GM23338 (cell line): ENCODE results near the gene CPNE4. TPM values are rescaled to one million over a fixed set of nuclear protein-coding genes. Genes with fewer than 3 reads are reported as not detected.

ENCODE experiments used
- ATAC-seq: fragments of 200-7000 bp; cut with Tn5 transposase; 3 replicates; pipeline ENCODE4 v1.9.1; 2020
- DNase-seq: peaks from one replicate; pipeline ENCODE4 v3.0.0-alpha.2; 2015; ENCODE audit warnings: low spot score
- H2AFZ ChIP-seq: fragments of 200-600 bp; sonication (generic); 2 replicates; pipeline ENCODE4 v1.8.0; 2016; ENCODE audit warnings: antibody characterized with exemption, mild to moderate bottlenecking, moderate library complexity
- H3F3A ChIP-seq: fragments of 200-600 bp; sonication (generic); replicated peaks from 2 replicates; pipeline ENCODE4 v1.8.0; 2017; ENCODE audit warnings: antibody characterized with exemption, mixed run types, low read depth
- H3K27ac ChIP-seq: fragments of 200-600 bp; sonication (generic); 2 replicates; pipeline ENCODE4 v1.6.1; 2016; ENCODE audit warnings: low read depth
- H3K27me3 ChIP-seq: fragments of 200-600 bp; sonication (generic); 2 replicates; pipeline ENCODE4 v1.8.0; 2016; ENCODE audit warnings: mild to moderate bottlenecking, mixed run types, moderate library complexity; ENCODE audit not compliant: insufficient read depth
- H3K36me3 ChIP-seq: fragments of 200-600 bp; sonication (generic); 2 replicates; pipeline ENCODE4 v1.8.0; 2016; ENCODE audit warnings: mild to moderate bottlenecking; ENCODE audit not compliant: insufficient read depth
- H3K4me1 ChIP-seq: fragments of 200-600 bp; sonication (generic); 2 replicates; pipeline ENCODE4 v1.8.0; 2016; ENCODE audit warnings: mild to moderate bottlenecking, moderate library complexity; ENCODE audit not compliant: insufficient read depth
- H3K4me2 ChIP-seq: fragments of 200-600 bp; sonication (generic); 2 replicates; pipeline ENCODE4 v1.7.1; 2017; ENCODE audit warnings: mixed run types
- H3K4me3 ChIP-seq: fragments of 200-600 bp; sonication (generic); 2 replicates; pipeline ENCODE4 v1.6.1; 2016; ENCODE audit warnings: mixed run types
- H3K79me2 ChIP-seq: fragments of 200-600 bp; sonication (generic); replicated peaks from 2 replicates; pipeline ENCODE4 v1.8.0; 2017; ENCODE audit warnings: mild to moderate bottlenecking; ENCODE audit not compliant: insufficient read depth
- H3K9me2 ChIP-seq: fragments of 200-600 bp; sonication (generic); 2 replicates; pipeline ENCODE4 v1.8.0; 2017; ENCODE audit not compliant: insufficient read depth
- H4K20me1 ChIP-seq: fragments of 200-600 bp; sonication (generic); replicated peaks from 2 replicates; pipeline ENCODE4 v1.8.0; 2017; ENCODE audit warnings: mild to moderate bottlenecking; ENCODE audit not compliant: insufficient read depth
- H3K27ac Mint-ChIP-seq: 2 replicates; pipeline ENCODE4 v1.8.0; 2020; ENCODE audit warnings: inconsistent platforms, mild to moderate bottlenecking, moderate library complexity, mixed read lengths
- H3K27me3 Mint-ChIP-seq: 3 replicates; pipeline ENCODE4 v1.8.0; 2022; ENCODE audit warnings: low read depth, mild to moderate bottlenecking, moderate library complexity, mixed read lengths, inconsistent platforms; ENCODE audit not compliant: insufficient read depth, poor library complexity
- H3K36me3 Mint-ChIP-seq: 3 replicates; pipeline ENCODE4 v1.8.0; 2021; ENCODE audit warnings: low read depth, mild to moderate bottlenecking, inconsistent platforms, moderate library complexity, mixed read lengths
- H3K4me1 Mint-ChIP-seq: 3 replicates; pipeline ENCODE4 v1.8.0; 2020; ENCODE audit warnings: mild to moderate bottlenecking, inconsistent platforms, mixed read lengths
- H3K4me3 Mint-ChIP-seq: 3 replicates; pipeline ENCODE4 v1.8.0; 2021; ENCODE audit warnings: moderate library complexity, mild to moderate bottlenecking, inconsistent platforms, mixed read lengths
- H3K9me3 Mint-ChIP-seq: 3 replicates; pipeline ENCODE4 v1.8.0; 2020; ENCODE audit warnings: moderate library complexity, mild to moderate bottlenecking, inconsistent platforms, mixed read lengths
- CTCF ChIP-seq, 2 experiments: fragments of 200-600 bp in 1 of 2; sonication (generic) in 1 of 2; conservative IDR thresholded peaks; 2 replicates each; pipeline versions ENCODE4 v1.5.1 to v1.6.1; 2016 to 2017; ENCODE audit warnings: antibody characterized with exemption in 2 of 2, low read depth in 2 of 2, mild to moderate bottlenecking in 2 of 2, moderate library complexity in 1 of 2
- ETS1 ChIP-seq: IDR thresholded peaks from 2 replicates; pipeline ENCODE4 v1.6.1; 2016; ENCODE audit warnings: antibody characterized with exemption
- EZH2 ChIP-seq: fragments of 200-600 bp; sonication (generic); IDR thresholded peaks from one replicate; pipeline ENCODE4 v1.8.0; 2017; ENCODE audit warnings: antibody characterized with exemption, mild to moderate bottlenecking, low read depth; ENCODE audit not compliant: unreplicated experiment
- EZH2phosphoT487 ChIP-seq: fragments of 200-600 bp; sonication (generic); IDR thresholded peaks from one replicate; pipeline ENCODE4 v1.8.1; 2018; ENCODE audit warnings: antibody characterized with exemption; ENCODE audit not compliant: unreplicated experiment
- JUNB ChIP-seq: IDR thresholded peaks from one replicate; pipeline ENCODE4 v1.6.1; 2016; ENCODE audit warnings: antibody characterized with exemption; ENCODE audit not compliant: unreplicated experiment
- REST ChIP-seq: IDR thresholded peaks from one replicate; pipeline ENCODE4 v1.6.1; 2018; ENCODE audit warnings: antibody characterized with exemption; ENCODE audit not compliant: unreplicated experiment
- STAT1 ChIP-seq: IDR thresholded peaks from one replicate; pipeline ENCODE4 v1.6.1; 2016; ENCODE audit warnings: antibody characterized with exemption; ENCODE audit not compliant: unreplicated experiment
- ZNF331 ChIP-seq: fragments of 250-450 bp; sonication (Bioruptor Pico); IDR thresholded peaks from 2 replicates; pipeline ENCODE4 v1.5.0; 2020; ENCODE audit warnings: low read depth, mild to moderate bottlenecking, moderate library complexity
- ZNF462 ChIP-seq: fragments of 250-450 bp; sonication (Bioruptor Pico); IDR thresholded peaks from 2 replicates; pipeline ENCODE4 v1.5.0; 2020; ENCODE audit warnings: mild to moderate bottlenecking, moderate library complexity
- polyA plus RNA-seq: library from polyadenylated mRNA; unstranded; fragments of >200 nt; fragmentation: Nextera tagmentation; extraction: Ambion mirVana; gene quantifications from 2 replicates; pipeline ENCODE4 v1.2.1, GENCODE V29; 2016
- total RNA-seq: library from RNA; depleted of rRNA; stranded (reverse); fragments of >200 nt; shearing (Covaris generic); gene quantifications from 2 replicates; pipeline ENCODE4 v1.2.3, GENCODE V29; 2014

Gene CPNE4
- total and polyA plus RNA-seq, 2 experiments from 2014 or later, result 2.0 to 6.5 TPM

- no peaks in the 10 kb centered on the region for H3K9me2 ChIP-seq
- H4K20me1 ChIP-seq, result no peaks in the 10 kb centered on the region
- Mint-ChIP-seq H3K27me3 (no peaks in the 10 kb centered on the region), H3K27ac (no peak overlapping the region), H3K36me3 (no peaks in the 10 kb centered on the region), H3K4me1 (no peaks in the 10 kb centered on the region), H3K4me3 (no peak overlapping the region), H3K9me3 (no peaks in the 10 kb centered on the region)
- no peaks in the 10 kb centered on the region for H3K36me3 ChIP-seq
- H3K27me3 ChIP-seq, result no peaks in the 10 kb centered on the region
- H3K4me3 ChIP-seq, result no peak overlapping the region
- no peak overlapping the region for H3K27ac ChIP-seq
- H3K4me2 ChIP-seq, result no peak overlapping the region
- H3F3A ChIP-seq, result no peaks in the 10 kb centered on the region
- no peak for TF ChIP-seq ZNF331 (CRISPR knock-in tag)
- no peak for TF ChIP-seq EZH2phosphoT487
- TF ChIP-seq ETS1, result no peak
- TF ChIP-seq ZNF462 (CRISPR knock-in tag), result no peak
- no peak for TF ChIP-seq EZH2
- no peak for TF ChIP-seq STAT1
- TF ChIP-seq REST, result no peak
- TF ChIP-seq CTCF (conservative IDR thresholded peaks at IDR 0.05; ENCODE audit: low read depth in 2 of 2), result no peak
- no peak for TF ChIP-seq JUNB
- H3K4me1 ChIP-seq, result no peaks in the 10 kb centered on the region
- no peak for ATAC-seq
- H2AFZ ChIP-seq, result no peak overlapping the region
- DNase-seq, result no peak
- no peaks in the 10 kb centered on the region for H3K79me2 ChIP-seq
Observed at GRCh38 chr3:131612745-131613144, 422.1 kb downstream of the CPNE4 start.
